Endothelial cell of umbilical vein (primary cell): ENCODE results near the gene GYS1. TPM values are rescaled to one million over a fixed set of nuclear protein-coding genes. Genes with fewer than 3 reads are reported as not detected.

Source experiments
- BruUV-seq: library from RNA; stranded (reverse); fragments of 400-500 nt; replicated peaks from 2 replicates; lab custom pipeline; 2021; lab: Mats Ljungman, UMichigan
- CTCF ChIA-PET: fragments of 300-600, 350-600 bp; sonication (Branson Sonifier 250); formaldehyde crosslinking; loops from one replicate; lab custom pipeline; 2021; ENCODE audit warnings: antibody characterized with exemption, inconsistent platforms; lab: Charles Lee
- POLR2A ChIA-PET: fragments of 300-600, 350-600 bp; sonication (Branson Sonifier 250); formaldehyde crosslinking; loops from one replicate; lab custom pipeline; 2021; ENCODE audit warnings: antibody characterized with exemption, inconsistent platforms; lab: Charles Lee
- DNase-seq: peaks from one replicate; pipeline ENCODE4 v3.0.0-alpha.2; 2011; ENCODE audit warnings: low read depth, low spot score
- FAIRE-seq: peaks from 2 replicates; lab custom pipeline; 2011; peaks lifted over from hg19 to GRCh38; lab: Jason Lieb, UNC
- H2AFZ ChIP-seq: 2 replicates; pipeline ENCODE4 v1.6.0; 2012; ENCODE audit warnings: low read depth, low read length, control low read depth, inconsistent platforms
- H3K27ac ChIP-seq: 2 replicates; pipeline ENCODE4 v1.5.1; 2011; ENCODE audit warnings: low read depth, mild to moderate bottlenecking, control low read depth, low read length, moderate library complexity; ENCODE audit not compliant: insufficient read depth
- H3K27me3 ChIP-seq, 2 experiments: 2 replicates each; pipeline versions ENCODE4 v1.6.0 to v1.6.1; 2011; ENCODE audit warnings: low read length in 2 of 2, mixed read lengths in 1 of 2; ENCODE audit not compliant: control insufficient read depth in 2 of 2, insufficient read depth in 2 of 2
- H3K36me3 ChIP-seq, 2 experiments: 2 replicates in 1 of 2; 3 replicates in 1 of 2; pipeline ENCODE4 v1.5.1; 2011; ENCODE audit warnings: low read length in 2 of 2, mild to moderate bottlenecking in 1 of 2, moderate library complexity in 1 of 2; ENCODE audit not compliant: control insufficient read depth in 2 of 2, insufficient read depth in 2 of 2; ENCODE audit errors: extremely low read depth in 1 of 2
- H3K4me1 ChIP-seq: 3 replicates; pipeline ENCODE4 v1.5.1; 2011; ENCODE audit warnings: mild to moderate bottlenecking, low read length; ENCODE audit not compliant: control insufficient read depth, insufficient read depth; ENCODE audit errors: extremely low read depth
- H3K4me2 ChIP-seq: 2 replicates; pipeline ENCODE4 v1.6.1; 2011; ENCODE audit warnings: low read length, control low read depth, mixed read lengths; ENCODE audit not compliant: insufficient read depth
- H3K4me3 ChIP-seq, 3 experiments: fragments of 200-600 bp in 1 of 3; sonication (generic), shearing (Covaris generic) in 1 of 3; replicated peaks in 1 of 3; 2 replicates each; pipeline ENCODE4 v1.5.1; 2011 to 2016; ENCODE audit warnings: control low read depth in 3 of 3, low read length in 3 of 3, mild to moderate bottlenecking in 2 of 3, inconsistent platforms in 1 of 3, low read depth in 1 of 3, moderate library complexity in 1 of 3; ENCODE audit not compliant: insufficient read depth in 1 of 3
- H3K79me2 ChIP-seq: 2 replicates; pipeline ENCODE4 v1.6.0; 2012; ENCODE audit warnings: low read length, inconsistent platforms; ENCODE audit not compliant: control insufficient read depth, insufficient read depth
- H3K9ac ChIP-seq: replicated peaks from 2 replicates; pipeline ENCODE3; 2011; ENCODE audit warnings: low read length, control low read depth; ENCODE audit not compliant: insufficient read depth; ENCODE audit errors: extremely low read depth
- H3K9me1 ChIP-seq: replicated peaks from 3 replicates; pipeline ENCODE4 v1.6.0; 2011; ENCODE audit warnings: mild to moderate bottlenecking, low read length; ENCODE audit not compliant: control insufficient read depth, insufficient read depth; ENCODE audit errors: extremely low read depth
- H3K9me3 ChIP-seq: replicated peaks from 2 replicates; pipeline ENCODE4 v1.5.1; 2012; ENCODE audit warnings: low read length, inconsistent platforms; ENCODE audit not compliant: control insufficient read depth, insufficient read depth
- H4K20me1 ChIP-seq: replicated peaks from 2 replicates; pipeline ENCODE3; 2011; ENCODE audit warnings: mild to moderate bottlenecking, low read length; ENCODE audit not compliant: control insufficient read depth, insufficient read depth; ENCODE audit errors: extremely low read depth
- CTCF ChIP-seq, 2 donors: IDR thresholded peaks; 1 replicate in 1 of 2; 2 replicates in 1 of 2; pipeline ENCODE4 v1.5.1; 2011; ENCODE audit warnings: low read length in 2 of 2, mild to moderate bottlenecking in 2 of 2, moderate library complexity in 2 of 2, control low read depth in 1 of 2, inconsistent platforms in 1 of 2, low read depth in 1 of 2; ENCODE audit not compliant: insufficient read depth in 1 of 2; ENCODE audit errors: extremely low read depth in 1 of 2
- EZH2 ChIP-seq: IDR thresholded peaks from 2 replicates; pipeline ENCODE4 v1.6.1; 2012; ENCODE audit warnings: borderline replicate concordance, low read depth, mild to moderate bottlenecking, moderate library complexity, low read length, inconsistent platforms; ENCODE audit not compliant: severe bottlenecking
- FOS ChIP-seq: IDR thresholded peaks from 2 replicates; pipeline ENCODE4 v1.6.1; 2011; ENCODE audit warnings: mild to moderate bottlenecking, low read length, moderate library complexity, borderline replicate concordance; ENCODE audit not compliant: insufficient read depth
- GATA2 ChIP-seq: IDR thresholded peaks from 2 replicates; pipeline ENCODE4 v1.7.0; 2011; ENCODE audit warnings: low read depth, mild to moderate bottlenecking, moderate library complexity, mixed read lengths, low read length; ENCODE audit not compliant: insufficient read length, insufficient read depth
- JUN ChIP-seq: IDR thresholded peaks from 2 replicates; pipeline ENCODE4 v1.6.1; 2011; ENCODE audit warnings: borderline replicate concordance, low read depth; ENCODE audit not compliant: insufficient read length, insufficient read depth
- MAX ChIP-seq: IDR thresholded peaks from 2 replicates; pipeline ENCODE4 v1.6.1; 2011; ENCODE audit not compliant: insufficient read depth, insufficient read length
- MYC ChIP-seq: IDR thresholded peaks from one replicate; pipeline ENCODE4 v1.6.1; 2011; ENCODE audit warnings: mild to moderate bottlenecking, low read depth, low read length
- POLR2A ChIP-seq: IDR thresholded peaks from 2 replicates; pipeline ENCODE4 v1.6.1; 2012; ENCODE audit warnings: low read depth, mild to moderate bottlenecking, control low read depth, low read length
- POLR2AphosphoS5 ChIP-seq: IDR thresholded peaks from 2 replicates; pipeline ENCODE4 v1.6.1; 2012; ENCODE audit warnings: low read depth, mild to moderate bottlenecking, control low read depth, low read length, moderate library complexity; ENCODE audit not compliant: insufficient read depth
- dilution Hi-C: fragments of 300-500 bp; cut with MboI; formaldehyde crosslinking; loops from one replicate; pipeline ENCODE4 v1.15.0; 2019; ENCODE audit warnings: low sequenced_read_pairs; ENCODE audit not compliant: extremely low pct_ligation_motif_present
- intact Hi-C: fragments of 100-400 bp; cut with micrococcal nuclease; formaldehyde crosslinking; loops from one replicate; pipeline ENCODE4 v1.10.0; 2022
- polyA plus RNA-seq, 4 experiments: library from polyadenylated mRNA; depleted of rRNA in 3 of 4; stranded (reverse) in 3 of 4; unstranded in 1 of 4; fragments of >200 nt; gene quantifications; 2 replicates each; pipeline versions ENCODE4 v1.2.1 to v1.2.3, GENCODE V29; 2011 to 2012; ENCODE audit warnings: missing spikeins in 1 of 4
- total RNA-seq: library from RNA; stranded (reverse); gene quantifications from 2 replicates; pipeline ENCODE4 v1.2.3, GENCODE V29; 2021

The GYS1 gene
- total and polyA plus RNA-seq, 2 donors (not counting 3 experiments of a cell fraction or from before 2014, with no cell fraction given), result 39.0 to 58.9 TPM

- intact Hi-C loops (no loop called here), dilution Hi-C loops (no loop called here)
- no peaks in the 10 kb centered on the region for H3K9me1 ChIP-seq
- H3K9me3 ChIP-seq, result no peaks in the 10 kb centered on the region
- H3K4me3 ChIP-seq, result no peak overlapping the region
- ChIA-PET CTCF (no interaction called here), POLR2A (no interaction called here)
- peaks cover 26% of the 10 kb centered on the region for H3K79me2 ChIP-seq
- H3K27me3 ChIP-seq, result no peaks in the 10 kb centered on the region
- H2AFZ ChIP-seq, result no peak overlapping the region
- BruUV-seq, result no TSS peak
- no peaks in the 10 kb centered on the region for H4K20me1 ChIP-seq
- DNase-seq (no peak), FAIRE-seq (no peak)
- peaks cover 7% of the 10 kb centered on the region for H3K4me1 ChIP-seq
- H3K4me2 ChIP-seq, result no peak overlapping the region
- H3K36me3 ChIP-seq, result peaks cover 0 to 9% of the 10 kb centered on the region in 2 experiments
- H3K9ac ChIP-seq, result no peak overlapping the region
- no peak for TF ChIP-seq MAX
- TF ChIP-seq GATA2, result no peak
- TF ChIP-seq POLR2AphosphoS5, result no peak
- TF ChIP-seq MYC, result no peak
- no peak for TF ChIP-seq EZH2
- no peak for TF ChIP-seq FOS
- no peak for TF ChIP-seq POLR2A
- no peak for TF ChIP-seq JUN
- no peak for TF ChIP-seq CTCF (IDR thresholded peaks at IDR 0.05; ENCODE audit: extremely low read depth in 1 of 2, insufficient read depth in 1 of 2, low read depth in 1 of 2, low read length in 2 of 2)
- H3K27ac ChIP-seq, result no peak overlapping the region
Measured at GRCh38 chr19:48988860-48989259, 4.2 kb downstream of the GYS1 start.
